LNCaP clone FGC (cell line): Measurements from ENCODE around the gene ZDHHC3.

ENCODE experiments used
- DNase-seq: peaks from one replicate; pipeline ENCODE4 v3.0.0-alpha.2; 2011; ENCODE audit warnings: low read depth
- H3K4me3 ChIP-seq: 2 replicates; pipeline ENCODE4 v1.5.1; 2011; ENCODE audit warnings: mild to moderate bottlenecking, low read depth, low read length, control low read depth
- CTCF ChIP-seq: IDR thresholded peaks from 2 replicates; pipeline ENCODE4 v1.5.1; 2012; ENCODE audit warnings: mild to moderate bottlenecking; ENCODE audit not compliant: control insufficient read depth, insufficient read depth; ENCODE audit errors: extremely low read depth

The ZDHHC3 gene

GRCh38 chr3:44923632-44924456 lies 52.1 kb downstream of the ZDHHC3 start:
- DNase-seq: no peak
- TF ChIP-seq CTCF: no peak

GRCh38 chr3:44920081-44920480 lies 55.9 kb downstream of the ZDHHC3 start:
- peak; percentile 11 for DNase-seq
- H3K4me3 ChIP-seq: no peak overlapping the region
- TF ChIP-seq CTCF: no peak

More at GRCh38 chr3:44923632-44924456, 52.1 kb downstream of the ZDHHC3 start:
- no peak overlapping the region for H3K4me3 ChIP-seq

- TF ChIP-seq CTCF: no peak
- H3K4me3 ChIP-seq: no peak overlapping the region
- no peak for DNase-seq
These were observed 57.4 kb downstream of the ZDHHC3 start for GRCh38 chr3:44918581-44918980.

GRCh38 chr3:44918087-44918486 lies 57.9 kb downstream of the ZDHHC3 start:
- no peak for TF ChIP-seq CTCF
- no peak for DNase-seq
- no peak overlapping the region for H3K4me3 ChIP-seq

- no peak overlapping the region for H3K4me3 ChIP-seq
- no peak for TF ChIP-seq CTCF
- DNase-seq: no peak
These were observed 60.1 kb downstream of the ZDHHC3 start for GRCh38 chr3:44915702-44916438.

- DNase-seq: no peak
These were observed 61.0 kb downstream of the ZDHHC3 start for GRCh38 chr3:44914936-44915335.

More at GRCh38 chr3:44914936-44915335, 61.0 kb downstream of the ZDHHC3 start:
- no peak overlapping the region for H3K4me3 ChIP-seq
- peak; percentile 67 for TF ChIP-seq CTCF
